ENCODE measurements around the gene GPN2. TPM values are rescaled to one million over a fixed set of nuclear protein-coding genes. Genes with fewer than 3 reads are reported as not detected.

GPN2 gene
- total and polyA plus RNA-seq, 2 donors (not counting 1 experiment from before 2014, with no cell fraction given): 15.2 to 43.5 TPM

DNA sequence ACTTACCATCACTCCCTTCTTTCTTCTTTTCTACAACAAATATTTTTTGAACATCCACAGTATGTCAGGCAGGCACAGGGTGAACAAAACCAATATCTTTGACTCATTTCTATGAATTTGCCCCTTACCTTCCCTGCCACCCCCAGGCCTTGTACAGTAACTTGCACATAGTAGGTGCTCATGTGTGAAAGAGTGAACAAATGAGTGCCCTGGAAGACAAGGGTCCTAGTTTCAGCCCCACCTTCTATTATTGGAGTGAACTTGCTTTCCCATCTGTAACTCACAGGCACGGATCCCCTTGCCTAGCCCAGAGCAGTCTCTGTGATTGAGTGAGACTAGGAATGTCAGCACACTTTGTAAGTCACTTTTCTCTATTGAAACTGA, 50.8 kb downstream of the GPN2 start:
- Histone ChIP-seq H3K9me3 (ENCODE audit: control extremely low read depth in 1 of 3, control insufficient read depth in 2 of 3, insufficient read depth in 1 of 3, low read length in 2 of 3) (no peaks in the 10 kb centered on the region), H2AFZ (ENCODE audit: insufficient read depth, low read depth, low read length, poor library complexity, severe bottlenecking) (no peak overlapping the region), H3K4me3 (ENCODE audit: control extremely low read depth in 1 of 5, extremely low read depth in 1 of 5, insufficient read depth in 1 of 5, low read depth in 2 of 5, low read length in 4 of 5) (no peak overlapping the region), H3K79me2 (ENCODE audit: control insufficient read depth, insufficient read depth, low read length) (peaks cover 11% of the 10 kb centered on the region), H3K36me3 (replicated peaks in 1 of 2; ENCODE audit: control extremely low read depth in 1 of 2, control insufficient read depth in 1 of 2, extremely low read depth in 1 of 2, insufficient read depth in 2 of 2, low read length in 1 of 2) (peaks cover 8 to 28% of the 10 kb centered on the region in 2 experiments), H4K20me1 (ENCODE audit: control insufficient read depth, insufficient read depth, low read length, poor library complexity, severe bottlenecking) (no peaks in the 10 kb centered on the region), H3K4me1 (ENCODE audit: control insufficient read depth in 2 of 2, insufficient read depth in 2 of 2, low read length in 2 of 2) (peaks cover 15 to 18% of the 10 kb centered on the region in 2 donors), H3K27ac (ENCODE audit: low read length in 2 of 2) (peak overlapping the region; percentile 66 to 87), H3K9ac (ENCODE audit: low read length) (no peak overlapping the region), H3K4me2 (replicated peaks; ENCODE audit: low read depth, low read length, poor library complexity, severe bottlenecking) (peak overlapping the region; percentile 18), H3K27me3 (replicated peaks in 1 of 4; ENCODE audit: control extremely low read depth in 1 of 4, control insufficient read depth in 3 of 4, insufficient read depth in 4 of 4, low read length in 3 of 4) (no peaks in the 10 kb centered on the region)
- TF ChIP-seq, protein P1, sequence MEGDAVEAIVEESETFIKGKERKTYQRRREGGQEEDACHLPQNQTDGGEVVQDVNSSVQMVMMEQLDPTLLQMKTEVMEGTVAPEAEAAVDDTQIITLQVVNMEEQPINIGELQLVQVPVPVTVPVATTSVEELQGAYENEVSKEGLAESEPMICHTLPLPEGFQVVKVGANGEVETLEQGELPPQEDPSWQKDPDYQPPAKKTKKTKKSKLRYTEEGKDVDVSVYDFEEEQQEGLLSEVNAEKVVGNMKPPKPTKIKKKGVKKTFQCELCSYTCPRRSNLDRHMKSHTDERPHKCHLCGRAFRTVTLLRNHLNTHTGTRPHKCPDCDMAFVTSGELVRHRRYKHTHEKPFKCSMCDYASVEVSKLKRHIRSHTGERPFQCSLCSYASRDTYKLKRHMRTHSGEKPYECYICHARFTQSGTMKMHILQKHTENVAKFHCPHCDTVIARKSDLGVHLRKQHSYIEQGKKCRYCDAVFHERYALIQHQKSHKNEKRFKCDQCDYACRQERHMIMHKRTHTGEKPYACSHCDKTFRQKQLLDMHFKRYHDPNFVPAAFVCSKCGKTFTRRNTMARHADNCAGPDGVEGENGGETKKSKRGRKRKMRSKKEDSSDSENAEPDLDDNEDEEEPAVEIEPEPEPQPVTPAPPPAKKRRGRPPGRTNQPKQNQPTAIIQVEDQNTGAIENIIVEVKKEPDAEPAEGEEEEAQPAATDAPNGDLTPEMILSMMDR (IDR thresholded peaks at IDR 0.05): no peak
- no peak for TF ChIP-seq EZH2 (IDR thresholded peaks at IDR 0.05; ENCODE audit: borderline replicate concordance, insufficient read depth, low read depth, low read length, poor library complexity, severe bottlenecking)
- H3K4me1 Mint-ChIP-seq: peaks cover 21% of the 10 kb centered on the region
- H3K4me3 Mint-ChIP-seq: peak overlapping the region; percentile 50
- ATAC-seq (ENCODE audit: low read depth) (no peak), DNase-seq (no peak)
- intact Hi-C loops (cut with micrococcal nuclease): loop anchor here (1.0 kb wide), 1 partner anchor 19 kb away; no protein-coding TSS in a partner anchor
- H3K9me3 Mint-ChIP-seq (ENCODE audit: insufficient read depth): no peaks in the 10 kb centered on the region
- POLR2A ChIA-PET: interaction anchor here (0.6 to 0.9 kb wide), 2 partner anchors 18 to 27 kb away, joined by 4 to 7 read pairs; no protein-coding TSS in a partner anchor
- CTCF ChIA-PET: interaction anchor here (0.6 to 10.2 kb wide), 12 partner anchors 8 to 298 kb away, joined by 3 to 153 read pairs (median 4); partner anchors contain the start of gene ZDHHC18
- peak overlapping the region; percentile 86 for H3K27ac Mint-ChIP-seq
- no CpG with 5 or more reads among the region's 1 CpG for WGBS (ENCODE audit: insufficient coverage)
- no peaks in the 10 kb centered on the region for H3K27me3 Mint-ChIP-seq

Measured in B cell (primary cell).